Thymus (tissue), 11 donors: Measurements from ENCODE around the gene SYPL1. TPM values are rescaled to one million over a fixed set of nuclear protein-coding genes. Genes with fewer than 3 reads are reported as not detected.
A peak's percentile ranks its signal among the peaks of the same experiment; 100 is the strongest.

Source experiments
- DNase-seq, 9 donors: peaks; one replicate each; pipeline ENCODE4 v3.0.0-alpha.2; 2013; ENCODE audit warnings: low spot score in 9 of 9, low read depth in 6 of 9, missing footprints in 1 of 9
- H3K27ac ChIP-seq, 2 donors: one replicate each; pipeline ENCODE4 v1.5.1; 2013; ENCODE audit warnings: control low read depth in 1 of 2, low read depth in 1 of 2, low read length in 1 of 2, mild to moderate bottlenecking in 1 of 2, moderate library complexity in 1 of 2
- H3K27me3 ChIP-seq, 2 donors: one replicate each; pipeline ENCODE4 v1.5.1; 2013; ENCODE audit warnings: low read length in 1 of 2; ENCODE audit not compliant: control insufficient read depth in 2 of 2, insufficient read depth in 1 of 2
- H3K36me3 ChIP-seq, 2 donors: one replicate each; pipeline ENCODE4 v1.5.1; 2013; ENCODE audit warnings: low read length in 1 of 2, mild to moderate bottlenecking in 1 of 2, moderate library complexity in 1 of 2; ENCODE audit not compliant: control insufficient read depth in 2 of 2, insufficient read depth in 2 of 2
- H3K4me1 ChIP-seq, 2 donors: one replicate each; pipeline ENCODE4 v1.5.1; 2013; ENCODE audit warnings: low read length in 2 of 2; ENCODE audit not compliant: control insufficient read depth in 2 of 2, insufficient read depth in 2 of 2
- H3K4me3 ChIP-seq, 2 donors: one replicate each; pipeline ENCODE4 v1.5.1; 2013; ENCODE audit warnings: low read length in 2 of 2, control low read depth in 1 of 2, mild to moderate bottlenecking in 1 of 2
- H3K9me3 ChIP-seq, 2 donors: one replicate each; pipeline ENCODE4 v1.5.1; 2013; ENCODE audit warnings: low read length in 1 of 2, mild to moderate bottlenecking in 1 of 2; ENCODE audit not compliant: control insufficient read depth in 2 of 2, insufficient read depth in 1 of 2
- WGBS: extraction: QIAGEN DNeasy Blood & Tissue Kit; methylation state at CpG from one replicate; pipeline ENCODE4 v1.1.7; 2013; 5-methylcytosine and 5-hydroxymethylcytosine counted together
- polyA plus RNA-seq: library from polyadenylated mRNA; stranded (reverse); fragments of 200-250 nt; gene quantifications from one replicate; pipeline ENCODE4 v1.2.3, GENCODE V29; 2013
- total RNA-seq: library from RNA; stranded (reverse); fragments of 120-200 nt; gene quantifications from one replicate; pipeline ENCODE4 v1.2.4, GENCODE V29; 2013
- donor health status: healthy.

SYPL1 gene
- total and polyA plus RNA-seq, 2 donors: 22.4 to 77.0 TPM

- WGBS: 16% methylated on average over 5 of the region's 5 CpGs
- Histone ChIP-seq H3K9me3 (no peaks in the 10 kb centered on the region), H3K36me3 (no peaks in the 10 kb centered on the region), H3K4me3 (no peak overlapping the region), H3K4me1 (peaks cover 10 to 16% of the 10 kb centered on the region in 2 donors), H3K27me3 (no peaks in the 10 kb centered on the region), H3K27ac (peak overlapping the region; percentile 3 to 39)
- peak in 3 of 9 donors; percentile 21 to 52 (median 43) for DNase-seq
These were observed 2.7 kb upstream of the SYPL1 start for GRCh38 chr7:106114716-106115383.

GRCh38 chr7:106112972-106113421, 885 bp upstream of the SYPL1 start:
- Histone ChIP-seq H3K9me3 (no peaks in the 10 kb centered on the region), H3K4me3 (peak overlapping the region; percentile 78 to 93), H3K27me3 (no peaks in the 10 kb centered on the region), H3K27ac (peak overlapping the region; percentile 89 to 98), H3K4me1 (peaks cover 17 to 21% of the 10 kb centered on the region in 2 donors), H3K36me3 (peaks cover 0 to 7% of the 10 kb centered on the region in 2 donors)
- WGBS: 90% methylated on average over 17 of the region's 17 CpGs
- DNase-seq: no peak

- Histone ChIP-seq H3K4me1 (peaks cover 17 to 21% of the 10 kb centered on the region in 2 donors), H3K36me3 (peaks cover 0 to 8% of the 10 kb centered on the region in 2 donors), H3K27ac (peak overlapping the region; percentile 89 to 98), H3K4me3 (peak overlapping the region; percentile 78 to 93), H3K27me3 (no peaks in the 10 kb centered on the region), H3K9me3 (no peaks in the 10 kb centered on the region)
- peak in 2 of 9 donors; percentile 50 to 65 for DNase-seq
- under 1% methylated on average over 53 of the region's 53 CpGs for WGBS
These were observed 426 bp downstream of the SYPL1 start for GRCh38 chr7:106111655-106112117.

- peak in 5 of 9 donors; percentile 8 to 65 (median 44) for DNase-seq
- Histone ChIP-seq H3K27me3 (no peaks in the 10 kb centered on the region), H3K4me3 (peak overlapping the region; percentile 78 to 93), H3K4me1 (peaks cover 17 to 21% of the 10 kb centered on the region in 2 donors), H3K9me3 (no peaks in the 10 kb centered on the region), H3K36me3 (peaks cover 0 to 11% of the 10 kb centered on the region in 2 donors), H3K27ac (peak overlapping the region; percentile 89 to 98)
- WGBS: 2% methylated on average over 19 of the region's 19 CpGs
These were observed 1.0 kb downstream of the SYPL1 start for GRCh38 chr7:106110885-106111654.

GRCh38 chr7:106110238-106110560, 1.9 kb downstream of the SYPL1 start:
- H3K36me3 ChIP-seq: peaks cover under 1 to 14% of the 10 kb centered on the region in 2 donors
- H3K9me3 ChIP-seq: no peaks in the 10 kb centered on the region
- DNase-seq: peak in 2 of 9 donors; percentile 12 to 48
- peak overlapping the region in 1 of 2 donors; percentile 27 for H3K4me3 ChIP-seq
- H3K27ac ChIP-seq: peak overlapping the region in 1 of 2 donors; percentile 13
- no peaks in the 10 kb centered on the region for H3K27me3 ChIP-seq
- H3K4me1 ChIP-seq: peaks cover 17 to 21% of the 10 kb centered on the region in 2 donors

GRCh38 chr7:106109521-106110237, 2.4 kb downstream of the SYPL1 start:
- Histone ChIP-seq H3K27ac (no peak overlapping the region), H3K9me3 (no peaks in the 10 kb centered on the region), H3K36me3 (peaks cover 5 to 16% of the 10 kb centered on the region in 2 donors), H3K4me1 (peaks cover 14 to 18% of the 10 kb centered on the region in 2 donors), H3K4me3 (peak overlapping the region in 1 of 2 donors; percentile 27), H3K27me3 (no peaks in the 10 kb centered on the region)
- DNase-seq: peak in 1 of 9 donors; percentile 24
- 69% methylated on average over 6 of the region's 6 CpGs for WGBS

GRCh38 chr7:106108991-106109390, 3.1 kb downstream of the SYPL1 start:
- Histone ChIP-seq H3K36me3 (peaks cover 5 to 16% of the 10 kb centered on the region in 2 donors), H3K27ac (no peak overlapping the region), H3K9me3 (no peaks in the 10 kb centered on the region), H3K27me3 (no peaks in the 10 kb centered on the region), H3K4me3 (no peak overlapping the region), H3K4me1 (peaks cover 13 to 14% of the 10 kb centered on the region in 2 donors)
- 8% methylated on average over 1 of the region's 1 CpG for WGBS
- peak in 2 of 9 donors; percentile 33 to 71 for DNase-seq

- no peak overlapping the region for H3K27ac ChIP-seq
These were observed 7.3 kb downstream of the SYPL1 start for GRCh38 chr7:106104721-106105260.

More at GRCh38 chr7:106104721-106105260, 7.3 kb downstream of the SYPL1 start:
- Histone ChIP-seq H3K36me3 (peaks cover 5 to 19% of the 10 kb centered on the region in 2 donors), H3K4me1 (peaks cover 7 to 12% of the 10 kb centered on the region in 2 donors), H3K4me3 (no peak overlapping the region), H3K27me3 (no peaks in the 10 kb centered on the region), H3K9me3 (no peaks in the 10 kb centered on the region)
- no peak for DNase-seq
- over 99% methylated on average over 2 of the region's 2 CpGs for WGBS
